Astrocyte of the hippocampus (primary cell): ENCODE results near the gene DTNB.
"Not testable (repeated sequence)": the region's sequence is repeated elsewhere in the genome, so short reads cannot be mapped to it uniquely, and the experiment has no call there.

Source experiments
- DNase-seq: peaks from one replicate; pipeline ENCODE4 v3.0.0; 2011; ENCODE audit warnings: low read depth, low spot score

Gene DTNB

GRCh38 chr2:25632396-25632795, 41.0 kb downstream of the DTNB start:
- DNase-seq = no peak

GRCh38 chr2:25624635-25625034, 48.7 kb downstream of the DTNB start:
- DNase-seq = no peak

GRCh38 chr2:25623361-25623760, 50.0 kb downstream of the DTNB start:
- DNase-seq = no peak

- DNase-seq = no peak
Measured at GRCh38 chr2:25620711-25621110, 52.7 kb downstream of the DTNB start.

- DNase-seq = peak; percentile 25
Measured at GRCh38 chr2:25620077-25620476, 53.3 kb downstream of the DTNB start.

- DNase-seq = no peak
Measured at GRCh38 chr2:25619185-25619584, 54.2 kb downstream of the DTNB start.

GRCh38 chr2:25618676-25619075, 54.7 kb downstream of the DTNB start:
- peak; percentile 66 for DNase-seq

GRCh38 chr2:25617948-25618646, 55.3 kb downstream of the DTNB start:
- peak; percentile 89 for DNase-seq

- DNase-seq = no peak
Measured at GRCh38 chr2:25615920-25616319, 57.5 kb downstream of the DTNB start.

GRCh38 chr2:25615386-25615785, 58.0 kb downstream of the DTNB start:
- no peak for DNase-seq

GRCh38 chr2:25614711-25615110, 58.7 kb downstream of the DTNB start:
- no peak for DNase-seq

- no peak for DNase-seq
Measured at GRCh38 chr2:25608718-25609117, 64.7 kb downstream of the DTNB start.

GRCh38 chr2:25606892-25607291, 66.5 kb downstream of the DTNB start:
- DNase-seq = peak; percentile 48

- DNase-seq = no peak
Measured at GRCh38 chr2:25602333-25602723, 71.0 kb downstream of the DTNB start.

- DNase-seq = not testable (repeated sequence)
Measured at GRCh38 chr2:25601711-25602332, 71.6 kb downstream of the DTNB start.

GRCh38 chr2:25598911-25599310, 74.5 kb downstream of the DTNB start:
- no peak for DNase-seq

GRCh38 chr2:25598332-25598731, 75.0 kb downstream of the DTNB start:
- DNase-seq = no peak

GRCh38 chr2:25597881-25598280, 75.5 kb downstream of the DTNB start:
- no peak for DNase-seq

- peak; percentile 6 for DNase-seq
Measured at GRCh38 chr2:25596516-25597244, 76.7 kb downstream of the DTNB start.

- no peak for DNase-seq
Measured at GRCh38 chr2:25595393-25595792, 78.0 kb downstream of the DTNB start.

- DNase-seq = no peak
Measured at GRCh38 chr2:25594991-25595390, 78.4 kb downstream of the DTNB start.

- DNase-seq = no peak
Measured at GRCh38 chr2:25592766-25593292, 80.5 kb downstream of the DTNB start.
